Bronchial smooth muscle cell (primary cell): ENCODE results near the gene CCL25. TPM values are rescaled to one million over a fixed set of nuclear protein-coding genes. Genes with fewer than 3 reads are reported as not detected.

Experiments used
- total RNA-seq: library from RNA; depleted of rRNA; stranded (reverse); fragments of >200 nt; gene quantifications from 2 replicates; pipeline ENCODE4 v1.2.1, GENCODE V29; 2014

The CCL25 gene
- total RNA-seq: 0.16 TPM in 1 of 2 replicates, not detected in the other

GRCh38 chr19:8052464-8052859 is at the start of gene CCL25:
TSS of gene CCL25 (plus strand) at chr19:8052760. CDS start at chr19:8053050, 290 bp downstream.

GRCh38 chr19:8005534-8006256 is 46.9 kb upstream of the CCL25 start, which contains the start of gene ELAVL1:
TSS of gene ELAVL1 (minus strand) at chr19:8005641. CDS start at chr19:7991815, 13,826 bp downstream.

Other genes with a start within 250 kb of the CCL25 start
- gene EVI5L, start 222.5 kb upstream of the CCL25 start, total RNA-seq: 13.4 and 18.3 TPM in 2 replicates
- not detected in 2 replicates for gene PRR36, start 178.4 kb upstream of the CCL25 start, total RNA-seq
- 4.2 and 5.8 TPM in 2 replicates for gene LRRC8E, start 164.2 kb upstream of the CCL25 start, total RNA-seq
- 7.6 and 10.7 TPM in 2 replicates for gene MAP2K7, start 148.9 kb upstream of the CCL25 start, total RNA-seq
- 1.2 and 1.7 TPM in 2 replicates for gene TGFBR3L, start 137.9 kb upstream of the CCL25 start, total RNA-seq
- gene SNAPC2, start 132.4 kb upstream of the CCL25 start, total RNA-seq: 10.4 and 17.7 TPM in 2 replicates
- 0.26 and 0.63 TPM in 2 replicates for gene CTXN1, start 126.6 kb upstream of the CCL25 start, total RNA-seq
- gene TIMM44, start 109.1 kb upstream of the CCL25 start, total RNA-seq: 42.4 and 62.0 TPM in 2 replicates
- gene ELAVL1, start 47.1 kb upstream of the CCL25 start, total RNA-seq: 10.2 and 28.5 TPM in 2 replicates
- not detected in 2 replicates for gene FBN3, start 96.8 kb downstream of the CCL25 start, total RNA-seq
- 1.4 and 10.6 TPM in 2 replicates for gene CERS4, start 156.6 kb downstream of the CCL25 start, total RNA-seq